Gastrocnemius medialis (tissue), 4 donors: ENCODE results near the gene NSMCE1. TPM values are rescaled to one million over a fixed set of nuclear protein-coding genes. Genes with fewer than 3 reads are reported as not detected.

ENCODE experiments used
- ATAC-seq, 2 donors: fragments of 150-250 bp; one replicate each; pipeline ENCODE4 v1.9.1; 2016
- DNase-seq, 2 donors: peaks; one replicate each; pipeline ENCODE4 v3.0.0-alpha.2; 2019
- H3K27ac ChIP-seq, 4 donors: fragments of 200-600 bp; sonication (generic); 1 replicate in 1 of 4; 2 replicates in 3 of 4; pipeline ENCODE4 v1.5.1; 2016 to 2018; ENCODE audit warnings: mild to moderate bottlenecking in 2 of 4, moderate library complexity in 1 of 4
- H3K27me3 ChIP-seq, 3 donors: fragments of 200-600 bp; sonication (generic) in 2 of 3; 1 replicate in 1 of 3; 2 replicates in 2 of 3; pipeline versions ENCODE4 v1.5.1 to v1.6.0; 2016 to 2019; ENCODE audit warnings: mild to moderate bottlenecking in 1 of 3, moderate library complexity in 1 of 3
- H3K36me3 ChIP-seq, 2 donors: fragments of 200-600 bp; sonication (generic) in 1 of 2; one replicate each; pipeline ENCODE4 v1.5.1; 2017 to 2018
- H3K4me1 ChIP-seq, 2 donors: fragments of 200-600 bp; sonication (generic) in 1 of 2; one replicate each; pipeline ENCODE4 v1.5.1; 2016 to 2017; ENCODE audit warnings: mild to moderate bottlenecking in 2 of 2
- H3K4me3 ChIP-seq, 4 donors: fragments of 200-600 bp; sonication (generic) in 3 of 4; 1 replicate in 1 of 4; 2 replicates in 3 of 4; pipeline ENCODE4 v1.5.1; 2016 to 2019; ENCODE audit warnings: mild to moderate bottlenecking in 2 of 4
- H3K9me3 ChIP-seq, 3 donors: fragments of 200-600 bp; sonication (generic) in 2 of 3; 1 replicate in 1 of 3; 2 replicates in 2 of 3; pipeline ENCODE4 v1.5.1; 2016 to 2019
- POLR2A ChIP-seq, 2 donors: fragments of 450-650 bp; IDR thresholded peaks; one replicate each; pipeline ENCODE4 v1.6.1; 2017; ENCODE audit warnings: antibody characterized with exemption in 2 of 2, mild to moderate bottlenecking in 2 of 2, moderate library complexity in 2 of 2
- in situ Hi-C, 4 donors: fragments of 200-750 bp; cut with MboI; loops; one replicate each; pipeline versions ENCODE4 v1.15.0 to v1.8.0; 2017; ENCODE audit warnings: low sequenced_read_pairs in 4 of 4
- intact Hi-C: fragments of 100-400 bp; cut with DNase I; formaldehyde crosslinking; loops from one replicate; pipeline ENCODE4 v1.15.1; 2023; ENCODE audit warnings: low total_unique reads
- total RNA-seq, 4 donors: library from RNA; depleted of rRNA; stranded (reverse); fragments of >200 nt; gene quantifications; one replicate each; pipeline versions ENCODE4 v1.1.0 to v1.2.3, GENCODE V29; 2016
- TF ChIP-seq, protein P1 (sequence below), 5 experiments: fragments of 450-650 bp in 3 of 5; fragments of 200-600 bp in 2 of 5; sonication (generic) in 2 of 5; IDR thresholded peaks in 4 of 5; conservative IDR thresholded peaks in 1 of 5; 1 replicate in 4 of 5; 2 replicates in 1 of 5; pipeline ENCODE4 v1.5.1; 2016 to 2019; ENCODE audit warnings: antibody characterized with exemption in 5 of 5, mild to moderate bottlenecking in 3 of 5, moderate library complexity in 3 of 5

NSMCE1 gene, protein sequence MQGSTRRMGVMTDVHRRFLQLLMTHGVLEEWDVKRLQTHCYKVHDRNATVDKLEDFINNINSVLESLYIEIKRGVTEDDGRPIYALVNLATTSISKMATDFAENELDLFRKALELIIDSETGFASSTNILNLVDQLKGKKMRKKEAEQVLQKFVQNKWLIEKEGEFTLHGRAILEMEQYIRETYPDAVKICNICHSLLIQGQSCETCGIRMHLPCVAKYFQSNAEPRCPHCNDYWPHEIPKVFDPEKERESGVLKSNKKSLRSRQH
- 10 to 100 TPM; 20.2 to 29.1 (median 22.0) TPM for total RNA-seq

DNA sequence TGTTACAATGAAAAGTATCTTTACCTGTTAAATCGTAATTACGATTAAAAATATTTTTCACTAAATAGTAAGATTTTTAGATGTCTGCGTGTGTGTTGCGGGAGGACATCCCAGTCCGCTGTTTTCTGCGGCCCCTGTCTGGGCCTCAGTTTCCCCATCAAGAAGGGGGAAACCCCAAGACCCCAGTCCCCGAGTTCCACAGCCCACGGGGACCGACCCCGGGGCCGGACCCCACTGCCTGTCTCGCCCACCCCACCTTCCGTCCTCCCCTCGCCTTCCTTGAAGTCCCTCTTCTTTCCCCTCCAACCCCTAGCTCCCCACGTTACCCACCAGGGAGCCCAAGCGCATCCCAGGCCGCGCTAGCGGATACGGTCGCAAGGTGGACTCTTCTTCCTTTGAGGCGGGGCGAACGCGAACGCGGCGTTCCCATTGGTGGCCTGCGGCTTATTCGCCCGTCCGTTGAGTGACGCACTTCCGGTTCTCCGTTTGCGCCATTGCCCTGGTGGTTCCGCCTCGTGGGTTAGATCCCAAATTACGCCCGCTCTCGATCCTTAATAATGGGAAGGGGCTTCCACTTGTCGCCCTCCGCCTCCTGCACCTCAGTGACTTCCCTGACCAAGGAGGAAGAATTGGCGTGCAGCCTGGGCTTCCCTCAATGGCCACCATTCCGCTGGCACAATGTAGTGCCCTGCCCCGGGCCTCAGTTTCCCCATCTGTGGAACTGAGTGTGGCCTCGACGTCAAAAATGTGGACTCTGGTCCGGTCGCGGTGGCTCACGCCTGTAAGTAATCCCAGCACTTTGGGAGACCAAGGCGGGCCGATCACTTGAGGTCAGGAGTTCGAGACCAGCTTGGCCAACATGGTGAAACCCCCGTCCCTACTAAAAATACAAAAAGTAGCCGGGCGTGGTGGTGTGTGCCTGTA lies at the start of gene NSMCE1:
Gene NSMCE1, minus strand, starts transcription at position 397 of the 924 bp plus-strand sequence. CDS start 11,202 bp downstream, outside the sequence.
- Histone ChIP-seq H3K36me3 (no peaks in the 10 kb centered on the region), H3K27me3 (no peaks in the 10 kb centered on the region), H3K4me3 (peak within 1 kb of the TSS; percentile 72 to 98 (median 84)), H3K27ac (peak within 1 kb of the TSS; percentile 66 to 90 (median 80)), H3K9me3 (no peaks in the 10 kb centered on the region), H3K4me1 (peaks cover 0 to 8% of the 10 kb centered on the region in 2 donors)
- TF ChIP-seq, protein P1, sequence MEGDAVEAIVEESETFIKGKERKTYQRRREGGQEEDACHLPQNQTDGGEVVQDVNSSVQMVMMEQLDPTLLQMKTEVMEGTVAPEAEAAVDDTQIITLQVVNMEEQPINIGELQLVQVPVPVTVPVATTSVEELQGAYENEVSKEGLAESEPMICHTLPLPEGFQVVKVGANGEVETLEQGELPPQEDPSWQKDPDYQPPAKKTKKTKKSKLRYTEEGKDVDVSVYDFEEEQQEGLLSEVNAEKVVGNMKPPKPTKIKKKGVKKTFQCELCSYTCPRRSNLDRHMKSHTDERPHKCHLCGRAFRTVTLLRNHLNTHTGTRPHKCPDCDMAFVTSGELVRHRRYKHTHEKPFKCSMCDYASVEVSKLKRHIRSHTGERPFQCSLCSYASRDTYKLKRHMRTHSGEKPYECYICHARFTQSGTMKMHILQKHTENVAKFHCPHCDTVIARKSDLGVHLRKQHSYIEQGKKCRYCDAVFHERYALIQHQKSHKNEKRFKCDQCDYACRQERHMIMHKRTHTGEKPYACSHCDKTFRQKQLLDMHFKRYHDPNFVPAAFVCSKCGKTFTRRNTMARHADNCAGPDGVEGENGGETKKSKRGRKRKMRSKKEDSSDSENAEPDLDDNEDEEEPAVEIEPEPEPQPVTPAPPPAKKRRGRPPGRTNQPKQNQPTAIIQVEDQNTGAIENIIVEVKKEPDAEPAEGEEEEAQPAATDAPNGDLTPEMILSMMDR (IDR thresholded peaks at IDR 0.05 in 4 of 5, conservative IDR thresholded peaks at IDR 0.05 in 1 of 5) = peak in 3 of 5 experiments; percentile 17 to 40 (median 30)
- peak; percentile 53 to 65 for TF ChIP-seq POLR2A (IDR thresholded peaks at IDR 0.05)
- DNase-seq (peak; percentile 94 to 96), ATAC-seq (peak; percentile 99 to 100)
- intact Hi-C loops = loop anchor here (2.0 kb wide), 1 partner anchor 66 kb away; the partner anchor contains the start of gene KDM8
- in situ Hi-C loops = no loop called here

DNA sequence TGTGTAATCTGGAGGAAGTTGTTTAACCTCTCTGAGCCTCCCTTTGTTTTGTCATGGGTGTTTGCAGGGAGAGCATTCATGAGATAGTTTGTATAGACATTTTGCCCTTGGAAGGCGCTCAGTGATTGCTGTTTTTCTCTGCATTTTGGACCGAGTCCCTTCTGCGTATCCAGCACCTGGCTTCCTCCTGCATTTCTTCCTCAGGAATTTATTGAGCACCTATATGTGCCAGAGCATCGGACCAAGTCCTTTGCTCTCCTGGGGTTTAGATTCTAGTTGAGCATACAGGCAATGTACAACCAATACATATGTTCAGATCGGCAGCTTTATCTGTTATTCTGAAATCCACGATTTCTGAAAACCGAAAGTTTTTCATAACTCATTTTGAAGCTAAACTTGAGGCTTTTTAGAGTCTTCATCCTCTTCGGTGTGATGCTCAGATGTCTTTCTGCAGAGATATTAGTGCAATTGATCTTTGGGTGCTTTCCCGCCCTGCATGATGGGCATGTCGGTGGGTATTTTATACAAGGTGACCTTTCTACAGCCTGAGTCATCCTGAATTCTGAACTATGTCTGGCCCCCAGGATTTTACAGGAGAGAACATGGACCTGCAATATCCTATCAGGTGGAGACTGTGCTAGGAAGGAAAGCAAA lies 49.3 kb upstream of the NSMCE1 start:
- Histone ChIP-seq H3K9me3 (no peaks in the 10 kb centered on the region), H3K36me3 (no peaks in the 10 kb centered on the region), H3K27me3 (peaks cover 6 to 15% (median 13%) of the 10 kb centered on the region in 3 donors), H3K4me1 (peaks cover 8% of the 10 kb centered on the region in 2 donors), H3K4me3 (no peak overlapping the region), H3K27ac (peak overlapping the region in 2 of 4 donors; percentile 41 to 78)
- intact Hi-C loops (loop anchor here (5.0 kb wide), 1 partner anchor 81 kb away; no protein-coding TSS in a partner anchor), in situ Hi-C loops (loop anchor here in 1 of 4 donors (25.0 kb wide), 1 partner anchor 94 kb away; the partner anchor contains the start of gene IL21R)
- DNase-seq (no peak), ATAC-seq (no peak)
- no peak for TF ChIP-seq POLR2A (IDR thresholded peaks at IDR 0.05)
- TF ChIP-seq, protein P1 (IDR thresholded peaks at IDR 0.05 in 4 of 5, conservative IDR thresholded peaks at IDR 0.05 in 1 of 5) = no peak

DNA sequence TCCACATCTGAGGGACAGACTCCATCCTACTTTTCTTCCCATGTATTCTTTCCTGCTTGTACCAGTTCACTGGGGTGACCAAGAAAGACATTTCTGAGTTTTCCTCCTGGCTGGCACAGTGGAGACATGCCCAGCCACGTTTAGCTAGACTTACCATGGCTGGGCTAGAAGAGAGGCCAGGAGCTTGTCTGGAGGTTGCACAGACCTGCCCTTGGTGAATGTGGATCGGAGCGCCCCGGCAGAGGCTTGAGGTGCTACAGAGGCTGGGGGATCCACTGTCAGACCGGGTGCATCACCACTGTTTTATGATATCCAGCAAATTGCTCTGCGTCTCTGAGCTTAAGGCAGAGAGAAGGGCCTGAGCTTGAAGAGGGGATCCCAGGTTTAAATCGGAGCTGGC lies 48.7 kb upstream of the NSMCE1 start:
- H3K36me3 ChIP-seq = no peaks in the 10 kb centered on the region
- in situ Hi-C loops (loop anchor here in 1 of 4 donors (25.0 kb wide), 1 partner anchor 95 kb away; the partner anchor contains the start of gene IL21R), intact Hi-C loops (loop anchor here (5.0 kb wide), 1 partner anchor 80 kb away; no protein-coding TSS in a partner anchor)
- peaks cover 7 to 15% (median 13%) of the 10 kb centered on the region in 3 donors for H3K27me3 ChIP-seq
- peak overlapping the region in 3 of 4 donors; percentile 16 to 88 (median 78) for H3K27ac ChIP-seq
- ATAC-seq (no peak), DNase-seq (no peak)
- TF ChIP-seq, protein P1 (IDR thresholded peaks at IDR 0.05 in 4 of 5, conservative IDR thresholded peaks at IDR 0.05 in 1 of 5) = no peak
- no peak for TF ChIP-seq POLR2A (IDR thresholded peaks at IDR 0.05)
- H3K9me3 ChIP-seq = no peaks in the 10 kb centered on the region
- H3K4me3 ChIP-seq = no peak overlapping the region
- H3K4me1 ChIP-seq = peaks cover 8% of the 10 kb centered on the region in 2 donors

DNA sequence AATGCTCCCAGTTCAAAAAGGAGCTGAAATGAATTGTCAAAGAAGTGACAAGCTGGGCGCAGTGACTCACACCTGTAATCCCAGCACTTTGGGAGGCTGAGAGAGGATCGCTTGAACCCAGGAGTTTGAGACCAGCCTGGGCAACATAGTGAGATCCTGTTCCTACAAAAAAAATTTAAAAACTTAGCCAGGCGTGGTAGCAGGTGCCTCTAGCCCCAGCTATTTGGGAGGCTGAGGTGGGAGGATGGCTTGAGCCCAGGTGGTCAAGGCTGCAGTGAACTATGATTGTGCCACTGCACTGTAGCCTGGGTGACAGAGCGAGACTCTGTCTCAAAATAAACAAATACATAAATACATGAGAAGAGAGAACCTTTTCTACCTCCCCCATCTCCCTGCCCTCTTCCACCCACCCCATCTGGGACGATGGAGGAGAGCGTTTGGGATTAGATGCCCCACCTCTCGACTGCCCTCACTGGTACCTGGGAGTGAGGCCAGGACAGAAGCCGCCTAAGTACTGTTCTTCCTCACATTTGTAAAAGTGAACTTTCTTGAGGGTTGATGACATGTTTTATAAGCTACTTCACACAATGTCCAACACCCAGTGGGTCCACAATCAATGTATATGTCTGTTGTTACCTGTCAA lies 47.6 kb upstream of the NSMCE1 start:
- Histone ChIP-seq H3K9me3 (no peaks in the 10 kb centered on the region), H3K4me1 (peaks cover 8% of the 10 kb centered on the region in 2 donors), H3K36me3 (no peaks in the 10 kb centered on the region), H3K4me3 (peak overlapping the region in 2 of 4 donors; percentile 60 to 73), H3K27ac (peak overlapping the region; percentile 27 to 88 (median 80)), H3K27me3 (peaks cover 7 to 15% (median 13%) of the 10 kb centered on the region in 3 donors)
- DNase-seq (no peak), ATAC-seq (no peak)
- intact Hi-C loops (loop anchor here (5.0 kb wide), 1 partner anchor 79 kb away; no protein-coding TSS in a partner anchor), in situ Hi-C loops (loop anchor here in 1 of 4 donors (25.0 kb wide), 1 partner anchor 96 kb away; the partner anchor contains the start of gene IL21R)
- TF ChIP-seq, protein P1 (IDR thresholded peaks at IDR 0.05 in 4 of 5, conservative IDR thresholded peaks at IDR 0.05 in 1 of 5) = no peak
- TF ChIP-seq POLR2A (IDR thresholded peaks at IDR 0.05) = no peak
